Putamen (tissue), 1 donor: Measurements from ENCODE around the gene HCRTR1.

Source experiments
- DNase-seq: peaks from one replicate; pipeline ENCODE4 v3.0.0-alpha.2; 2016; ENCODE audit warnings: low spot score

HCRTR1 gene

DNA sequence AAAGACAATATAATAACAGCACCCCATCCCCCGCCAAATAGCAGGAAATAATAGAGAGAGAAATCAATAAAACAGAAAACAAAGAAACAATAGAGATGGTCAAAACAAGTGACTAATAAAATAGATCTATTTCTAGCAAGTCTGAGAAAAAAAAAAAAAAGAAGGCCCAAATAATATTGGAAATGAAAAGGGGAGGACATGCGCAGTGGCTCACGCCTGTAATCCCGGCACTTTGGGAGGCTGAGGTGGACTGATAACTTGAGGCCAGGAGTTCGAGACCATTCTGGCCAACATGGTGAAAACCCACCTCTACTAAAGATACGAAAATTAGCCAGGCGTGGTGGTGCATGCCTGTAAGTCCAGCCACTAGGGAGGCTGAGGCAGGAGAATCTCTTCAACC, 18.5 kb upstream of the HCRTR1 start:
- no peak for DNase-seq

- no peak for DNase-seq
Observed at GRCh38 chr1:31600641-31601040, 16.8 kb upstream of the HCRTR1 start.

GRCh38 chr1:31602081-31602480, 15.4 kb upstream of the HCRTR1 start:
- no peak for DNase-seq

DNA sequence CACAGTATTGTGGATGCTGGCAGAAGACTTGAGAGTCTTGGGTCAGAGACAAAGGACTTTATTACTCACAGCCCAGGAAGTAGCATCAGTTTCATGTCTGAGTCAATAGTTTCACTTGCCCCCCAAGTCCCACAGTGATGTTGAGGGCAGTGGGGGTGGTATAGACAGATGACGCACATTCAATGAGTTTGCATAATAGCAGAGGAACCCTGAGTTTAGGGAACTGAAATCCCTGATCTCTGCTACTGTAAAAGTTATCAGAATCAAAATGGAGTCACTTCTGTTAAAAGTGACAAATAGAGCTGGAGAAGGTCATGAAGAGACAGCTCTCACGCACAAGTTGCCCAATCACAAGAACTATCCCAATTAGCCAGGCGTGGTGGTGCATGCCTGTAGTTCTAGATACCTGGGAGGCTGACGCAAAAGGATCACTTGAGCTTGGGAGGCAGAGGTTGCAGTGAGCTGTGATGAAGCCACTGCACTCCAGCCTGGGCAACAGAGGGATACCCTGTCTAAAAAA, 11.5 kb upstream of the HCRTR1 start:
- no peak for DNase-seq

GRCh38 chr1:31607360-31607759, 10.1 kb upstream of the HCRTR1 start:
- no peak for DNase-seq

GRCh38 chr1:31609514-31610118, 7.9 kb upstream of the HCRTR1 start:
- no peak for DNase-seq

GRCh38 chr1:31614414-31615005, 3.0 kb upstream of the HCRTR1 start:
- no peak for DNase-seq

DNA sequence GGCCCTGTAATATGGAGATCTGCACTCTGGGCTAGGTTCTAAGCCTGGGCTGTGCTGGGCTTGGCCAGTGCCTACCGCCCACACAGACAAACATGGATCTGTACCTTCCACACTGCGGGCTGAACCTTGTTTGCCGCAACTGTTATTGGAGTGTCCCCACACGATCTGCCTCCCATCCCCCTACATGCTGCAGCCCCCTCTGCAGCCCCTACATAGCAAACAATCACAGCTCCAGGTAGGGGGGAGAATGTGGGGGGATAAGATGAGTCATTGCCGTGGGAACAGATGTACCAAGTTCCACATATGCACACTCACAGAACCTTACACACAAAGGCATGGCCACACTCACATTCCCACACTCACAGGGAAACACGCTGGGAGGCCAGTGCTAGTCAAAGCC, 2.1 kb upstream of the HCRTR1 start:
- no peak for DNase-seq

DNA sequence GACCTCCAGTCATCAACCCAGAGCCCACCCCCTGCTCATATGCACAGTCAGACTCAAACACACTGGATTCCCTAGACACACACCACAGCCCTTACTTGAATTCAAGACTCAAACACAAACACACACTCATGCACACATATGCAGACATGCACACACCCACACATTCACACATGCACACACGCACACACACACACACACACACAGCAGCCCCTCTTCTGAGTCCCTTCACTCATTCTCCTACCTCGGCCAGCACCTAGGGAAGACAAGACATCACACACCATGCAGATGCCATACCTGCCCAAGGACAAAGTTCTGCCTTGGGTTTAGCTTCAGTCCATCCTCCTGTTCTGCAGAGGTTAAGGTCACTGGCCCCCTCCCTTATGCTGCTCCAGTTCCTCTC, 1.6 kb upstream of the HCRTR1 start:
- no peak for DNase-seq

DNA sequence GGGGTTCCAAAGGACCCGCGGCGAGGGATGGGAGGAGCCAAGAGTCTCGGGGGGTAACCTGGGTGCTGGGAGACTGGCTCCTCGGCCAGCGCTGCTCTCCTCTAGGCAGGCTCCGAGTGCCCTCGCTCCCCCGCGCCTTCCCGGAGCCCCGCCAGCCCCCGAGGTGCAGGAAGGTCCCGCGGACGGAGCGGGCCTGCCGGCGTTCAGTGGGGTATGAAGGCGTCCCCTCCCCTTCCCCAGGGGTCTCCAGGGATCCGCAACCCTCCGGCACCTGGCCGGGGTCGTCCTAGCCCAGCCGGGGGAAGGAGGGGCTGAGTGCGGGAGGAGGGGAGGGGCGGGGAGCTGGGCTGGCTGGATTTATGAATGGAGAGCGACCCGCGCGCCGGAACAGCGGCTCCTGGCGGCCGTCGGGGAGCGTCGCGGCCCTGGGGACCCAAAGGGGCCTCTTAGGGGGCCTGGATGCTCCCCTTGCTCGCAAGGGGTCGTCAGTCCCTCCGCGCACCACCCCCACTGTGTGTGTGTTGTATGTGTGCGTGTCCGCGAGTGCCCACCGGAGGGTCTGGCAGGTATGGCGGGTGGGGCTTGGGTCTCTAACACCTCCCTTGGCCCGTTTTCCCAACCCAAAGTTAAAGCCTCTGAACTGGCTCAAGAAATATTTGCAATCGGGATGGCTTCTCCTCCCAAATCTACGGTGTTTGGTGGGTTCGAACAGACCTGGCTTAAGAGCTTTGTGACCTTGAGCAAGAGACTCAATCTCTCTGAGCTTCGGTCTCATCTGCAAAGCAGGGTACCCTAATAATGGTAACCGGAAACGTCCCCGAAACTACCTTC, 642 bp downstream of the HCRTR1 start:
- DNase-seq, result no peak

DNA sequence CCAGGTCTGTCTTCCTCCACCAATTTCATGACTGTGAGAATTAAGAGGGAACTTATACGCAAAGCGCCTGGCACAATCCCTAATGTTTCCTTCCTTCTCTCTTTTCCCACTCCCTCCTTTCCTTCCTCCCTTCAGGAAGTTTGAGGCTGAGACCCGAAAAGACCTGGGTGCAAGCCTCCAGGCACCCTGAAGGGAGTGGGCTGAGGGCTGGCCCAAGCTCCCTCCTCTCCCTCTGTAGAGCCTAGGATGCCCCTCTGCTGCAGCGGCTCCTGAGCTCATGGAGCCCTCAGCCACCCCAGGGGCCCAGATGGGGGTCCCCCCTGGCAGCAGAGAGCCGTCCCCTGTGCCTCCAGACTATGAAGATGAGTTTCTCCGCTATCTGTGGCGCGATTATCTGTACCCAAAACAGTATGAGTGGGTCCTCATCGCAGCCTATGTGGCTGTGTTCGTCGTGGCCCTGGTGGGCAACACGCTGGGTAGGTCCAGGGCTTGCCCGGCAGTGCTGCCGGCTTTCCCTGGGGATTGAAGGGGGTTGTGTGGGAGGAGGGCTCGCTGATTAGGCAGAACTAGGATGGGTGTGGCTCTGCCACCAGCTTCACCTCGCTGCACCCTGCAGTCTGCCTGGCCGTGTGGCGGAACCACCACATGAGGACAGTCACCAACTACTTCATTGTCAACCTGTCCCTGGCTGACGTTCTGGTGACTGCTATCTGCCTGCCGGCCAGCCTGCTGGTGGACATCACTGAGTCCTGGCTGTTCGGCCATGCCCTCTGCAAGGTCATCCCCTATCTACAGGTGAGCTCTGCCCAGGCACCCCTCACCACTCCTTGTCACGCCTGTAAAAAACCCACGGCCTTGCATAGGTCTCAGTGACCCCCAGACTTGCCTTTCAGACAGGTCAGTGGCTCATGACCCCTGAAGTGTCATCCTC, 1.7 kb downstream of the HCRTR1 start:
- no peak for DNase-seq

DNA sequence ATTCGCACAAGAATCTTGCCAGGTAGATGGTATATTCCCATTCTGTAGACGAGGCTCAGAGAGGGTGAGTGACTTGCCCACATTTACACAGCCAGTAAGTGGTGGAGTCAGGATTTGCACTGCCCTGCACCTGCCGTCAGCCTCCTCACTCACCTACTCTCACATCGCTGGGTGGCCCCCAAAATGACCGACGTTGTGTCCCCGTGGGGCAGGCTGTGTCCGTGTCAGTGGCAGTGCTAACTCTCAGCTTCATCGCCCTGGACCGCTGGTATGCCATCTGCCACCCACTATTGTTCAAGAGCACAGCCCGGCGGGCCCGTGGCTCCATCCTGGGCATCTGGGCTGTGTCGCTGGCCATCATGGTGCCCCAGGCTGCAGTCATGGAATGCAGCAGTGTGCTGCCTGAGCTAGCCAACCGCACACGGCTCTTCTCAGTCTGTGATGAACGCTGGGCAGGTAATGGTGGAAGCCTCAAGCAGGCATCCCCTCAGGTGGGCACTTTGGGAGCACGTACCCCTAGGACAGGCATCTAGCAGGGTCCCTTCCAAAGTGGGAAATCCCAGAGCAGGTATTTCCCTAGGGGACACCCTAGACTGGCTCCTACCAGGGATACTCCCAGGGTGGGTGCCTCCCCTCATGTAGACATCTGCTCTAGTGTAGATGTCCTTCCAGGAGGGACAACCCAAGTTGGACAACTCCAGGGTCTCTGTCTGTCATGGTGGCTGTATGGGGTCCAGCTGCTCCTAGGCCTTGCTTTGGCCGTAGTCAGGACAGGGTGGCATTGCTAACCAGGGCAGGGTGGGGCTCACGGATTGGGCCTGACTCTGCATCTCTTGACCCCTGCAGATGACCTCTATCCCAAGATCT, 3.4 kb downstream of the HCRTR1 start:
- DNase-seq, result no peak

DNA sequence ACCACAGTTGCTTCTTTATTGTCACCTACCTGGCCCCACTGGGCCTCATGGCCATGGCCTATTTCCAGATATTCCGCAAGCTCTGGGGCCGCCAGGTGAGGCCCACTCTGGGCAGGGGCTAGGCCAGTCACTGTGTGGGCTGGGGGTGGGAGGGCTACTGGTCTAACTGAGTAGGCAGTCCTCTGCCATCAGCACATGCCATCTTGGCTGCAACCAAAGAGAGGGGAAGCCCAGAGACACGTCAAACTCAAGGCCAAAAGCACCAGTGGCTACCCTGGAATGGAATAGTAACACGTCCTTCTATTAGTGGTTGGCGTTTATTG, 4.0 kb downstream of the HCRTR1 start:
- no peak for DNase-seq

GRCh38 chr1:31621847-31622730, 4.6 kb downstream of the HCRTR1 start:
- DNase-seq, result no peak

DNA sequence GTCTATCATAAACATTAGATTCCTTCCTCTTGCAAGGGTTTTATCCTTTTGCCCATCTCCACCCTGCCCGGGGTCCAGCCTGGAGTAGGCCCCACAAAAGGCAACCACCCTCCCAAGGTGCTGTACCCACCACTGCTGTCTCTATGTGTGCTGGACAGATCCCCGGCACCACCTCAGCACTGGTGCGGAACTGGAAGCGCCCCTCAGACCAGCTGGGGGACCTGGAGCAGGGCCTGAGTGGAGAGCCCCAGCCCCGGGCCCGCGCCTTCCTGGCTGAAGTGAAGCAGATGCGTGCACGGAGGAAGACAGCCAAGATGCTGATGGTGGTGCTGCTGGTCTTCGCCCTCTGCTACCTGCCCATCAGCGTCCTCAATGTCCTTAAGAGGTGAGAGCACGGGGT, 5.9 kb downstream of the HCRTR1 start:
- DNase-seq, result no peak

DNA sequence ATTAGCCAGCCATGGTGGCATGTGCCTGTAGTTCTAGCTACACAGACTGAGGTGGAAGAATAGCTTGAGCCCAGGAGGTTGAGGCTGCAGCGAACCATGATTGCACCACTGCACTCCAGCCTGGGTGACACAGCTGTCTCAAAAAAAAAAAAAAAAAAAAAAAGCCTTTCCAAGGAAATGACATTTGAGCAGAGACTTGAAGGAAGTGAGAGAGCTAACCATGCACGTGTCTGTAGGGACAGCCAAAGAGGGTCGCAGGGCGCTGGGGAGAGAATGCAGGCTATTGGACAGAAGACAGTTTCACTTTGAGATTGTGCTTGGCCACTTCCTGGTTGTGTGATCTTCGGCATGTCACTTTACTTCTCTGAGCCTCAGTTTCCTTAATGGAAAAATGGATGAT, 6.8 kb downstream of the HCRTR1 start:
- DNase-seq, result no peak

DNA sequence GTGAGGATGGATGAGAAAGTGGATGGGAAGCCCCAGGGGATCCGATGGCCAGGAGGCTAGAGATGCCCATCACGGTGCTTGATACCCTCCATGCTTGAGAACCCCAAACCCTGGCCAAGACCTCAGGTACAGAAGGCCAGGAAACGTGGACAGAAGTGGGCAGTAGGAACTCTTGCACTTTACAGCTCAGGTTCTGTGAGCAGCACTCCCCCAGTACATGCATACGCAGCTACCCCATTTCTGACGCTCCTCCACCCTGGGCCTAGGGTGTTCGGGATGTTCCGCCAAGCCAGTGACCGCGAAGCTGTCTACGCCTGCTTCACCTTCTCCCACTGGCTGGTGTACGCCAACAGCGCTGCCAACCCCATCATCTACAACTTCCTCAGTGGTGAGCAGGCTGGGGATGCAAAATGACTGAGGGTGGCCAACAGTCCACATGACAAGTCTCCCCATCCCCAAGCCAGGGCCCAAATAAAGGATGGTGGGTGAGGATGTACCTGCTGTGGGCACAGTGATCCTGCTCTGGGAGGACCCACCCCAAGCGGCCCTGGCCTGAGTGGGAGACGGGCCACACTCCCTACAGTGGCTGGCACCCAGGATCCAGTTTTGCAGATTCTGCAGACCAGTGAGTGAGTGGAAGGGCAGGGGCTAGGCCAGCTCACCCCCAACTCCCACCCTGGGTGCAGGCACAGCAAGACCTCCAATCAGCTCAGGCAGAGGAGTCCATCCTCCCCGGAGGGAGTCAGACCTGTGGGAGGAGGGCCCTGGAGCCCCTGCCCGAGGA, 7.4 kb downstream of the HCRTR1 start:
- no peak for DNase-seq

- DNase-seq, result no peak
Observed at GRCh38 chr1:31625561-31626222, 8.2 kb downstream of the HCRTR1 start.
